ENCODE results near the gene GCM1.

DNA sequence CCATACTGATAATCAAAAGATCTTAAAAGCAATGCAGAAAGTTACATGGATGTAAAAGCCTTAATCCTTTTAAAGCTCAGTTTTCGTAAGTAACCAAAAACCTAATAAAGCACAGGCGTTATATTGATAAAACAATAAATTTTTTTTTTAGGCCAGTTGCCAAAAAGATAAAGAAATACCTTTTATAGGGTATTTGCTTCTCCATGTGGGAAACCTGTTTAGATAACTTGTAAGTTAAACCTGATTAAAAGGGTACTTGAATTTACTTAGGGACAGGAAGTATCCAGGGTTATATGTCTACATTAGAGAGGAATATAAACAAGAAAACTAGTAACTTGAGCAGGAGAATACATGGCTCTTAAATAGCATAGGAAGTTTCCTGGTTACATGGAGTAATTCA is 62.3 kb downstream of the GCM1 start:
- TF ChIP-seq, protein P1, sequence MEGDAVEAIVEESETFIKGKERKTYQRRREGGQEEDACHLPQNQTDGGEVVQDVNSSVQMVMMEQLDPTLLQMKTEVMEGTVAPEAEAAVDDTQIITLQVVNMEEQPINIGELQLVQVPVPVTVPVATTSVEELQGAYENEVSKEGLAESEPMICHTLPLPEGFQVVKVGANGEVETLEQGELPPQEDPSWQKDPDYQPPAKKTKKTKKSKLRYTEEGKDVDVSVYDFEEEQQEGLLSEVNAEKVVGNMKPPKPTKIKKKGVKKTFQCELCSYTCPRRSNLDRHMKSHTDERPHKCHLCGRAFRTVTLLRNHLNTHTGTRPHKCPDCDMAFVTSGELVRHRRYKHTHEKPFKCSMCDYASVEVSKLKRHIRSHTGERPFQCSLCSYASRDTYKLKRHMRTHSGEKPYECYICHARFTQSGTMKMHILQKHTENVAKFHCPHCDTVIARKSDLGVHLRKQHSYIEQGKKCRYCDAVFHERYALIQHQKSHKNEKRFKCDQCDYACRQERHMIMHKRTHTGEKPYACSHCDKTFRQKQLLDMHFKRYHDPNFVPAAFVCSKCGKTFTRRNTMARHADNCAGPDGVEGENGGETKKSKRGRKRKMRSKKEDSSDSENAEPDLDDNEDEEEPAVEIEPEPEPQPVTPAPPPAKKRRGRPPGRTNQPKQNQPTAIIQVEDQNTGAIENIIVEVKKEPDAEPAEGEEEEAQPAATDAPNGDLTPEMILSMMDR (IDR thresholded peaks at IDR 0.05): no peak
- no peak for TF ChIP-seq POLR2AphosphoS5 (IDR thresholded peaks at IDR 0.05)
- no peak for TF ChIP-seq POLR2A (IDR thresholded peaks at IDR 0.05; ENCODE audit: low read depth)
- TF ChIP-seq EP300 (IDR thresholded peaks at IDR 0.05): no peak

All from esophagus muscularis mucosa (tissue), 4 donors.